ENCODE results near the gene ITPK1. TPM values are rescaled to one million over a fixed set of nuclear protein-coding genes. Genes with fewer than 3 reads are reported as not detected.

Gene ITPK1
- total RNA-seq, 1 donor from 2014 or later, result 52.5 TPM

DNA sequence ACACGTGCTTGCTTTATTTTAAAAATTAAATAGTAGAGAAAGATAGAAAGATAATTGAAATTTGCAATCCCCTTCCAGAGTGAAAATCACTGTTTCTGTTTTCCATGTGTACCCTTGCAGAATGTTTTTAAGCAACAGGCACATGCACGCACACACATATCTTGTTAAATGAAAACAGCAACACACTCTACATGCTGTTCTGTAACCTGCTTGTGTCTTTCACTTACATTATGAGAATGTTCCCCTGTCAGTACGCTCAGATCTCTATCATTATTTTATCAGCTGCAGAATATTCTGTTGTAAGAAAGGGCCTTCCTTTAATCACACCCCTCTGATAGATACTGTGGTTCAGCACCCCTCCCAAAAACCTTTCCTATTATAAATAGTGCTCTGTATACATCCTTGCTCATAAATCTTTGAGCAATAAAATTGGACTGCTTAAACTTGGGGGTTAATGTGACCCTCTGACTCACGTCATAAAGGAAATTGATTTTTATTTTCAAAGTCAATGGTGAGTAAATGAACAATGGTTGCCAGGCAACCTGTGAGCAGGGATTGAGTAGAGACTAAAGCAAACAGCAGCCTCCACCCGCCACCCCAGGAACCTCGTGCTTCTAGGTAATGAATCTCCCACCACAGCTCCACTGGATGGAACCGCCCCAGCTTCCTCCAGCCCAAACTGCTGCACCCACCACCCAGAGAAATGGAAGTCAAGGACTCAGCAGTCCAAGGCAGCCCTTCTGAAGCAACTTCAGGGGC, 224.7 kb downstream of the ITPK1 start:
- DNase-seq (ENCODE audit: low read depth), result no peak

DNA sequence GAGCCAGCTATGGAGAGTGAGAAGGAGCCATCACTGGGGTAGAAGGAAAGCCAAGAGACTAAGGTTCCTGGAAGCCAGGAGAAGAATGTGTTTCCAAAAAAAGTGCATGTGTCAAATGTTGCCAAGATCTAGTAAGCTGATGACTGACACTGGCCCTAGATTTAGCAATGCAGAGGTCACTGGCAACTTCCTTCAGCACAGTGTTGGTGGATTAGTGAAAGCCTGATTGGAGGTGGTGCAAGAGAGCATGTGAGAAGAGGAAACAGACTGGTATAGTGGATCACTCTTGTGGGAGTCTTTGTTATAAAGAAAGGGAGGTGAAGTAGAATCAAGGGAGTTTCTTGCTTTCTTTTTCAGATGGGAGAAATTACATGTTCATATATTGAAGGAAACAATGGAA, 226.8 kb downstream of the ITPK1 start:
- no peak for DNase-seq (ENCODE audit: low read depth)

DNA sequence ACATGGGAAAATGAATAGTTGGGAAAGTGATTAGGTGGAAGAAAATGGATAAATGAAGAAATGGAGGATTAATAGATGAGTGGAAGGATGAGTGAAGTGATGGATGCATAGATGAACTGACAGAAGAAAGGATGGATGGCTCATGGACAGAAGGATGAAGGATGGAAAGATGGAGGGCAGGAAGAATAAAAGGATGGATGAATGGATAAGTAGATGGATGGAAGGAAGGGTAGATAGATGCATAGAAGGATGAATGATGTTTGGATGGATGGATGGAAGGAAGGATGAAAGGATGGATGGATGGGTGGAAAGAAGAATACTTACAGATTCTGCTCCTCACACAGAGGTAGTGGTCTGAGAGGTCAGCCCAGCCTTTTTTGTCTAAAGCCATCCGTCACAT, 228.6 kb downstream of the ITPK1 start:
- DNase-seq (ENCODE audit: low read depth), result no peak

Other genes starting within 250 kb of the ITPK1 start
- not detected in 2 replicates for gene CHGA, start 192.8 kb downstream of the ITPK1 start, total RNA-seq
- gene MOAP1, start 69.0 kb upstream of the ITPK1 start, total RNA-seq, result 51.2 and 69.6 TPM in 2 replicates
- gene LYSET, start 69.4 kb upstream of the ITPK1 start, total RNA-seq, result 8.7 and 15.9 TPM in 2 replicates
- 22.9 and 28.4 TPM in 2 replicates for gene GON7, start 91.1 kb upstream of the ITPK1 start, total RNA-seq
- 14.8 and 26.5 TPM in 2 replicates for gene UBR7, start 91.3 kb upstream of the ITPK1 start, total RNA-seq
- 49.0 and 81.6 TPM in 2 replicates for gene BTBD7, start 217.1 kb upstream of the ITPK1 start, total RNA-seq
- gene COX8C, start 231.3 kb upstream of the ITPK1 start, total RNA-seq, result 0.60 TPM in 1 of 2 replicates, not detected in the other